T-helper 2 cell treated with Interferon-gamma antibody and Interleukin-4, amounts not matched to agents 5 μg/mL and 100 μg/mL, for 36 hours (primary cell): Measurements from ENCODE around the gene CDKN2A.

Experiments
- DNase-seq: peaks from one replicate; pipeline ENCODE4 v3.0.0; 2021; ENCODE audit warnings: low spot score
- H3K27ac Mint-ChIP-seq: one replicate; pipeline ENCODE4 v1.8.0; 2021; ENCODE audit warnings: mild to moderate bottlenecking, mixed read lengths
- H3K27me3 Mint-ChIP-seq: one replicate; pipeline ENCODE4 v1.8.0; 2021; ENCODE audit warnings: low read depth, mixed read lengths
- H3K36me3 Mint-ChIP-seq: one replicate; pipeline ENCODE4 v1.8.0; 2021; ENCODE audit warnings: low read depth, mixed read lengths
- H3K4me1 Mint-ChIP-seq: one replicate; pipeline ENCODE4 v1.8.0; 2021; ENCODE audit warnings: low read depth, mixed read lengths
- H3K4me3 Mint-ChIP-seq: one replicate; pipeline ENCODE4 v1.8.0; 2022; ENCODE audit warnings: mild to moderate bottlenecking, moderate library complexity, mixed read lengths
- H3K9me3 Mint-ChIP-seq: one replicate; pipeline ENCODE4 v1.8.0; 2021; ENCODE audit warnings: mixed read lengths

The CDKN2A gene

GRCh38 chr9:22028394-22028793, 34.2 kb upstream of the CDKN2A start:
- Mint-ChIP-seq H3K4me3 (no peak overlapping the region), H3K36me3 (peaks cover 5% of the 10 kb centered on the region), H3K27me3 (peaks cover 23% of the 10 kb centered on the region), H3K4me1 (peaks cover 20% of the 10 kb centered on the region), H3K9me3 (no peaks in the 10 kb centered on the region), H3K27ac (no peak overlapping the region)
- no peak for DNase-seq

- peaks cover 4% of the 10 kb centered on the region for H3K9me3 Mint-ChIP-seq
- peaks cover 18% of the 10 kb centered on the region for H3K4me1 Mint-ChIP-seq
- no peak overlapping the region for H3K4me3 Mint-ChIP-seq
- H3K36me3 Mint-ChIP-seq = peaks cover 5% of the 10 kb centered on the region
- peaks cover 37% of the 10 kb centered on the region for H3K27me3 Mint-ChIP-seq
- H3K27ac Mint-ChIP-seq = no peak overlapping the region
- no peak for DNase-seq
Observed at GRCh38 chr9:22026696-22027095, 32.5 kb upstream of the CDKN2A start.

GRCh38 chr9:22022396-22022795, 28.2 kb upstream of the CDKN2A start:
- peaks cover 20% of the 10 kb centered on the region for H3K9me3 Mint-ChIP-seq
- no peak overlapping the region for H3K27ac Mint-ChIP-seq
- peaks cover 69% of the 10 kb centered on the region for H3K27me3 Mint-ChIP-seq
- H3K4me1 Mint-ChIP-seq = peaks cover 3% of the 10 kb centered on the region
- peaks cover 5% of the 10 kb centered on the region for H3K36me3 Mint-ChIP-seq
- DNase-seq = no peak
- no peak overlapping the region for H3K4me3 Mint-ChIP-seq

- Mint-ChIP-seq H3K9me3 (no peaks in the 10 kb centered on the region), H3K27me3 (peaks cover 53% of the 10 kb centered on the region), H3K4me1 (peaks cover 17% of the 10 kb centered on the region), H3K4me3 (no peak overlapping the region), H3K36me3 (peaks cover 9% of the 10 kb centered on the region), H3K27ac (no peak overlapping the region)
- no peak for DNase-seq
Observed at GRCh38 chr9:22010866-22011625, 16.9 kb upstream of the CDKN2A start.

- peaks cover 20% of the 10 kb centered on the region for H3K36me3 Mint-ChIP-seq
- peak overlapping the region; percentile 90 for H3K4me3 Mint-ChIP-seq
- no peak for DNase-seq
- H3K27ac Mint-ChIP-seq = peak overlapping the region; percentile 31
- peaks cover 29% of the 10 kb centered on the region for H3K4me1 Mint-ChIP-seq
- H3K9me3 Mint-ChIP-seq = no peaks in the 10 kb centered on the region
- peaks cover 68% of the 10 kb centered on the region for H3K27me3 Mint-ChIP-seq
Observed at GRCh38 chr9:22009506-22009867, 15.3 kb upstream of the CDKN2A start.

- DNase-seq = peak; percentile 78
- peaks cover 20% of the 10 kb centered on the region for H3K36me3 Mint-ChIP-seq
- H3K4me3 Mint-ChIP-seq = peak within 1 kb of the TSS; percentile 90
- H3K4me1 Mint-ChIP-seq = peaks cover 31% of the 10 kb centered on the region
- H3K27ac Mint-ChIP-seq = peak within 1 kb of the TSS; percentile 31
- peaks cover 73% of the 10 kb centered on the region for H3K27me3 Mint-ChIP-seq
- H3K9me3 Mint-ChIP-seq = no peaks in the 10 kb centered on the region
Observed at GRCh38 chr9:22008717-22009505, 14.7 kb upstream of the CDKN2A start, which contains the start of gene CDKN2B. Gene CDKN2B, minus strand, starts transcription at chr9:22009305. Its CDS starts 352 bp downstream, at chr9:22008953.

GRCh38 chr9:22008384-22008716, 14.2 kb upstream of the CDKN2A start:
- Mint-ChIP-seq H3K36me3 (peaks cover 17% of the 10 kb centered on the region), H3K4me1 (peaks cover 31% of the 10 kb centered on the region), H3K27ac (no peak overlapping the region), H3K9me3 (no peaks in the 10 kb centered on the region), H3K27me3 (peaks cover 74% of the 10 kb centered on the region), H3K4me3 (peak overlapping the region; percentile 90)
- no peak for DNase-seq

- Mint-ChIP-seq H3K4me1 (peaks cover 31% of the 10 kb centered on the region), H3K27ac (no peak overlapping the region), H3K27me3 (peaks cover 80% of the 10 kb centered on the region)
Observed at GRCh38 chr9:22005702-22006606, 11.8 kb upstream of the CDKN2A start.

GRCh38 chr9:22005021-22005701, 11.0 kb upstream of the CDKN2A start:
- peaks cover 77% of the 10 kb centered on the region for H3K27me3 Mint-ChIP-seq
- peaks cover 14% of the 10 kb centered on the region for H3K36me3 Mint-ChIP-seq
- H3K27ac Mint-ChIP-seq = no peak overlapping the region
- H3K4me3 Mint-ChIP-seq = peak overlapping the region; percentile 49
- peaks cover 28% of the 10 kb centered on the region for H3K4me1 Mint-ChIP-seq
- no peak for DNase-seq
- no peaks in the 10 kb centered on the region for H3K9me3 Mint-ChIP-seq

More at GRCh38 chr9:22005702-22006606, 11.8 kb upstream of the CDKN2A start:
- Mint-ChIP-seq H3K9me3 (no peaks in the 10 kb centered on the region), H3K4me3 (peak overlapping the region; percentile 49), H3K36me3 (peaks cover 14% of the 10 kb centered on the region)
- no peak for DNase-seq

GRCh38 chr9:22002038-22002437, 7.8 kb upstream of the CDKN2A start:
- H3K4me3 Mint-ChIP-seq = no peak overlapping the region
- H3K9me3 Mint-ChIP-seq = no peaks in the 10 kb centered on the region
- H3K4me1 Mint-ChIP-seq = peaks cover 18% of the 10 kb centered on the region
- peaks cover 14% of the 10 kb centered on the region for H3K36me3 Mint-ChIP-seq
- H3K27ac Mint-ChIP-seq = no peak overlapping the region
- no peak for DNase-seq
- H3K27me3 Mint-ChIP-seq = peaks cover 73% of the 10 kb centered on the region

- H3K36me3 Mint-ChIP-seq = peaks cover 7% of the 10 kb centered on the region
- H3K4me3 Mint-ChIP-seq = no peak overlapping the region
- no peaks in the 10 kb centered on the region for H3K9me3 Mint-ChIP-seq
- no peak overlapping the region for H3K27ac Mint-ChIP-seq
- H3K4me1 Mint-ChIP-seq = peaks cover 15% of the 10 kb centered on the region
- peaks cover 55% of the 10 kb centered on the region for H3K27me3 Mint-ChIP-seq
- DNase-seq = no peak
Observed at GRCh38 chr9:21998026-21998425, 3.8 kb upstream of the CDKN2A start.

- no peak overlapping the region for H3K4me3 Mint-ChIP-seq
- DNase-seq = no peak
- H3K4me1 Mint-ChIP-seq = peaks cover 15% of the 10 kb centered on the region
- peaks cover 7% of the 10 kb centered on the region for H3K36me3 Mint-ChIP-seq
- peaks cover 52% of the 10 kb centered on the region for H3K27me3 Mint-ChIP-seq
- no peak overlapping the region for H3K27ac Mint-ChIP-seq
- no peaks in the 10 kb centered on the region for H3K9me3 Mint-ChIP-seq
Observed at GRCh38 chr9:21997480-21997879, 3.3 kb upstream of the CDKN2A start.

GRCh38 chr9:21996858-21997257, 2.7 kb upstream of the CDKN2A start:
- peaks cover 7% of the 10 kb centered on the region for H3K36me3 Mint-ChIP-seq
- no peaks in the 10 kb centered on the region for H3K9me3 Mint-ChIP-seq
- peaks cover 47% of the 10 kb centered on the region for H3K27me3 Mint-ChIP-seq
- H3K4me1 Mint-ChIP-seq = peaks cover 15% of the 10 kb centered on the region
- H3K27ac Mint-ChIP-seq = no peak overlapping the region
- peak overlapping the region; percentile 96 for H3K4me3 Mint-ChIP-seq
- no peak for DNase-seq
